CD4-positive, alpha-beta T cell treated with Interleukin-15 for 1 hour (primary cell): ENCODE results near the gene GNLY.
"Not testable (repeated sequence)": the region's sequence is repeated elsewhere in the genome, so short reads cannot be mapped to it uniquely, and the experiment has no call there.

Source experiments
- DNase-seq: peaks from one replicate; pipeline ENCODE4 v3.0.0-alpha.2; 2020

Gene GNLY

GRCh38 chr2:85711578-85712060 lies 17.5 kb downstream of the GNLY start:
- no peak for DNase-seq

- peak; percentile 39 for DNase-seq
Observed at GRCh38 chr2:85712336-85712735, 18.2 kb downstream of the GNLY start.

GRCh38 chr2:85712849-85713612 lies 18.9 kb downstream of the GNLY start:
- DNase-seq: no peak

GRCh38 chr2:85713836-85714235 lies 19.7 kb downstream of the GNLY start:
- DNase-seq: no peak

- DNase-seq: not testable (repeated sequence)
Observed at GRCh38 chr2:85714421-85714820, 20.3 kb downstream of the GNLY start.

- DNase-seq: no peak
Observed at GRCh38 chr2:85714841-85715240, 20.7 kb downstream of the GNLY start.

GRCh38 chr2:85716346-85716914 lies 22.3 kb downstream of the GNLY start:
- no peak for DNase-seq

- DNase-seq: no peak
Observed at GRCh38 chr2:85717308-85718008, 23.3 kb downstream of the GNLY start.

- no peak for DNase-seq
Observed at GRCh38 chr2:85718009-85718391, 23.8 kb downstream of the GNLY start.

GRCh38 chr2:85718885-85719492 lies 24.8 kb downstream of the GNLY start:
- DNase-seq: no peak

GRCh38 chr2:85719609-85720240 lies 25.6 kb downstream of the GNLY start:
- DNase-seq: no peak

- no peak for DNase-seq
Observed at GRCh38 chr2:85720533-85720932, 26.4 kb downstream of the GNLY start.

- DNase-seq: no peak
Observed at GRCh38 chr2:85721641-85722040, 27.5 kb downstream of the GNLY start.

- no peak for DNase-seq
Observed at GRCh38 chr2:85722519-85722918, 28.4 kb downstream of the GNLY start.

GRCh38 chr2:85723707-85724360 lies 29.7 kb downstream of the GNLY start:
- no peak for DNase-seq

- DNase-seq: no peak
Observed at GRCh38 chr2:85724731-85725181, 30.6 kb downstream of the GNLY start.

GRCh38 chr2:85725451-85725850 lies 31.3 kb downstream of the GNLY start:
- no peak for DNase-seq

- no peak for DNase-seq
Observed at GRCh38 chr2:85727798-85728197, 33.6 kb downstream of the GNLY start.

- no peak for DNase-seq
Observed at GRCh38 chr2:85728342-85728741, 34.2 kb downstream of the GNLY start.

- DNase-seq: peak; percentile 71
Observed at GRCh38 chr2:85728883-85729824, 35.0 kb downstream of the GNLY start.

- DNase-seq: no peak
Observed at GRCh38 chr2:85729825-85730510, 35.8 kb downstream of the GNLY start.
